BJ (cell line): ENCODE measurements around the gene BMAL1. TPM values are rescaled to one million over a fixed set of nuclear protein-coding genes. Genes with fewer than 3 reads are reported as not detected.

Experiments
- CTCF ChIA-PET: fragments of 350-600 bp; formaldehyde crosslinking; extraction: SDS; loops from one replicate; lab custom pipeline; 2021; ENCODE audit warnings: antibody characterized with exemption, inconsistent platforms; lab: Yijun Ruan, JAX
- POLR2A ChIA-PET: fragments of 300-600 bp; sonication (Branson Sonifier 250); formaldehyde crosslinking; extraction: SDS; loops from one replicate; lab custom pipeline; 2021; ENCODE audit warnings: antibody characterized with exemption; lab: Charles Lee
- DNase-seq: peaks from one replicate; pipeline ENCODE4 v3.0.0-alpha.2; 2011; ENCODE audit warnings: low read depth
- H3K27me3 ChIP-seq: 2 replicates; pipeline ENCODE4 v1.6.0; 2011; ENCODE audit warnings: low read length; ENCODE audit not compliant: control insufficient read depth, insufficient read depth
- H3K36me3 ChIP-seq: 2 replicates; pipeline ENCODE4 v1.5.1; 2011; ENCODE audit warnings: low read length; ENCODE audit not compliant: control insufficient read depth, insufficient read depth
- H3K4me3 ChIP-seq: 2 replicates; pipeline ENCODE4 v1.5.1; 2011; ENCODE audit warnings: low read depth, mild to moderate bottlenecking, control low read depth, low read length
- CTCF ChIP-seq: IDR thresholded peaks from 2 replicates; pipeline ENCODE4 v1.5.1; 2011; ENCODE audit warnings: low read depth, mild to moderate bottlenecking, control low read depth, inconsistent platforms, low read length, moderate library complexity; ENCODE audit not compliant: insufficient read depth
- polyA plus RNA-seq: library from polyadenylated mRNA; depleted of rRNA; stranded (reverse); fragments of >200 nt; gene quantifications from 2 replicates; pipeline ENCODE4 v1.2.3, GENCODE V29; 2011

Gene BMAL1
- polyA plus RNA-seq, 1 experiment = 6.1 TPM

GRCh38 chr11:13373216-13373615, 95.6 kb downstream of the BMAL1 start:
- Histone ChIP-seq H3K4me3 (no peak overlapping the region), H3K36me3 (0 out of 2 replicates have a peak, but pooled peaks cover 2% of the 10 kb centered on the region), H3K27me3 (no peaks in the 10 kb centered on the region)
- no peak for DNase-seq
- TF ChIP-seq CTCF = no peak
- CTCF ChIA-PET = interaction anchor here (0.6 to 2.2 kb wide), 6 partner anchors 10 to 38 kb away, joined by 3 to 11 read pairs (median 4); no protein-coding TSS in a partner anchor
- POLR2A ChIA-PET = no interaction called here

DNA sequence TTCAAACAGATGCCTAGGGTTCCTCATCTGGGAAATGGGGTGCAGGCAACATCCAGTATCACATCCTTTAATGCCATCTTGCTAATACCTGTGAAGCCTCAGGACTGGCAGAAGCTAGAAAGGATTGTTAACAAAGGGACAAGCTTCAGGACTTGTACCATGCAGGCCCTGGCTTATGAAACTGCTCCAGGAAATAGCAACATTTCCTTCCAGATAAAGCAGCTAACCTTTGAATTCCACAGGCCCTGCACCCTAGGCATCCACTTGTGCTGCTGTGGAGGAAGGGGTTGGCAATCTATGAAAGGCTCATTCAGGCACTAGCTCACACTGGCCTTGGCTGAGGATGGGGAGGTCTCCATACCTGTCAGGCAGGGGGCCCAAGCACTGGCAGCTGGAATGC, 98.2 kb downstream of the BMAL1 start:
- no peaks in the 10 kb centered on the region for H3K27me3 ChIP-seq
- no peak overlapping the region for H3K4me3 ChIP-seq
- no peak for TF ChIP-seq CTCF
- DNase-seq = no peak
- ChIA-PET POLR2A (no interaction called here), CTCF (interaction anchor here (0.5 to 2.4 kb wide), 5 partner anchors 9 to 202 kb away, joined by 3 to 16 read pairs (median 3); no protein-coding TSS in a partner anchor)
- 0 out of 2 replicates have a peak, but pooled peaks cover 2% of the 10 kb centered on the region for H3K36me3 ChIP-seq

DNA sequence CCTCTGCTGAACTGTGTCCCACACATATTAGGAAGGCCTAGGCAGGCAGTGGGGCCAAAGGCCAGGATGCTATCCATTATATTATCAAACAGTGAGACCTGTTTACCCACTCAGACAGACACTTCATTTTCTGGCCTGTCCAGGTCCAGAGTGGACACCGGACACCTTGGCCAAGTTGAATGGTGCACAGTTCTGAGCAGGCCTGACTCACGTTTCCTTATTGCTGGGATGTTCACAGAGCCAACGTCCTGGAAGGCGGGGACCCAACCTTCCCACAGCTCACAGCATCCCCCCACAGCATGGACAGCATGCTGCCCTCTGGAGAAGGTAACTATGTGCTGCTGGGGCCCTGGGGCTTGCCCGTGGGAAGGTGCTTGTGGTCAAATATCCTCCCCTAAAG, 98.8 kb downstream of the BMAL1 start:
- ChIA-PET CTCF (interaction anchor here (0.8 to 2.4 kb wide), 3 partner anchors 8 to 16 kb away, joined by 3 to 16 read pairs (median 4); no protein-coding TSS in a partner anchor), POLR2A (no interaction called here)
- Histone ChIP-seq H3K36me3 (0 out of 2 replicates have a peak, but pooled peaks cover 2% of the 10 kb centered on the region), H3K4me3 (no peak overlapping the region), H3K27me3 (no peaks in the 10 kb centered on the region)
- TF ChIP-seq CTCF = no peak
- no peak for DNase-seq

DNA sequence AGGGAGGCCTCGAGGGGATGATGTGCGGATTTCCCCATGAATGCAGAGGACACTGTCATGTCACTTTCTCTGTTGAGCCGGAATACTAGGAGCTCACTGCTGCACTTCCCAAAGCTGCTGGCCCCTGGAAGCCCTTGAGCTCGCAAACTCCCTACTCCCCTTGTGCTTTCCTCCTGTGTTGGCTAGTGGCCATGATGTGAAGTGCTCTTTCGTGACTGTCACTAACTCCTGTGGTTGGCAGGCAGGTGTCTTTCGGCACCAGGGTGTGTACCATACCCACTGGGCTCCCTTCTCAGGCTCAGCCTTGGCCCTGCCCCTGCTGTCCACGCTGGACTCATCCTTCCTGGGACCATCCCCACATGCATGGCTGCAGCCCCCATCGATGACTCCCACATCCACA, 99.2 kb downstream of the BMAL1 start:
- no peaks in the 10 kb centered on the region for H3K27me3 ChIP-seq
- TF ChIP-seq CTCF = no peak
- no peak for DNase-seq
- CTCF ChIA-PET = interaction anchor here (1.4 to 2.4 kb wide), 2 partner anchors 8 to 10 kb away, joined by 4 to 16 read pairs; no protein-coding TSS in a partner anchor
- 0 out of 2 replicates have a peak, but pooled peaks cover 2% of the 10 kb centered on the region for H3K36me3 ChIP-seq
- no peak overlapping the region for H3K4me3 ChIP-seq
- POLR2A ChIA-PET = no interaction called here

- ChIA-PET CTCF (interaction anchor here (1.0 to 1.8 kb wide), 3 partner anchors 10 to 43 kb away, joined by 3 to 7 read pairs (median 3); no protein-coding TSS in a partner anchor), POLR2A (no interaction called here)
- Histone ChIP-seq H3K36me3 (0 out of 2 replicates have a peak, but pooled peaks cover 2% of the 10 kb centered on the region), H3K27me3 (no peaks in the 10 kb centered on the region), H3K4me3 (no peak overlapping the region)
- no peak for DNase-seq
- no peak for TF ChIP-seq CTCF
These were observed 100.7 kb downstream of the BMAL1 start for GRCh38 chr11:13378316-13378715.
